H9 (cell line): ENCODE results near the gene C1QTNF6. TPM values are rescaled to one million over a fixed set of nuclear protein-coding genes. Genes with fewer than 3 reads are reported as not detected.

Experiments used
- DNase-seq: peaks from one replicate; pipeline ENCODE4 v3.0.0-alpha.2; 2017
- H2AFZ ChIP-seq: one replicate; pipeline ENCODE4 v1.6.1; 2013; ENCODE audit warnings: mild to moderate bottlenecking, low read length, control low read depth, moderate library complexity
- H2AK5ac ChIP-seq: 2 replicates; pipeline ENCODE4 v1.6.1; 2013; ENCODE audit warnings: low read length, control low read depth, mixed read lengths; ENCODE audit not compliant: insufficient read length
- H2BK120ac ChIP-seq: one replicate; pipeline ENCODE4 v1.6.1; 2013; ENCODE audit warnings: low read depth, mild to moderate bottlenecking, low read length, control low read depth, inconsistent platforms; ENCODE audit not compliant: poor library complexity, severe bottlenecking
- H2BK12ac ChIP-seq: 2 replicates; pipeline ENCODE4 v1.6.1; 2013; ENCODE audit warnings: low read length, control low read depth, mixed read lengths, low read depth; ENCODE audit not compliant: insufficient read length
- H2BK15ac ChIP-seq: 2 replicates; pipeline ENCODE4 v1.6.1; 2013; ENCODE audit warnings: low read depth, low read length, control low read depth
- H2BK20ac ChIP-seq: one replicate; pipeline ENCODE4 v1.6.1; 2013; ENCODE audit warnings: low read depth, mild to moderate bottlenecking, low read length, control low read depth, inconsistent platforms; ENCODE audit not compliant: poor library complexity, severe bottlenecking
- H2BK5ac ChIP-seq: 2 replicates; pipeline ENCODE4 v1.6.1; 2013; ENCODE audit warnings: low read length, control low read depth, mixed read lengths; ENCODE audit not compliant: insufficient read length
- H3K14ac ChIP-seq: 2 replicates; pipeline ENCODE4 v1.6.1; 2013; ENCODE audit warnings: low read length, control low read depth; ENCODE audit not compliant: insufficient read depth
- H3K18ac ChIP-seq: 2 replicates; pipeline ENCODE4 v1.6.1; 2013; ENCODE audit warnings: low read depth, mild to moderate bottlenecking, mixed read lengths, low read length, control low read depth; ENCODE audit not compliant: insufficient read length
- H3K23ac ChIP-seq: 2 replicates; pipeline ENCODE4 v1.6.1; 2013; ENCODE audit warnings: low read length, control low read depth, mixed read lengths, low read depth; ENCODE audit not compliant: insufficient read length
- H3K23me2 ChIP-seq: 2 replicates; pipeline ENCODE4 v1.6.1; 2013; ENCODE audit warnings: low read depth, mild to moderate bottlenecking, mixed read lengths, low read length, control low read depth; ENCODE audit not compliant: insufficient read length, poor library complexity, severe bottlenecking
- H3K27ac ChIP-seq: 2 replicates; pipeline ENCODE4 v1.5.1; 2013; ENCODE audit warnings: low read length, control low read depth, mixed read lengths, low read depth; ENCODE audit not compliant: insufficient read length
- H3K27me3 ChIP-seq: 2 replicates; pipeline ENCODE4 v1.6.1; 2013; ENCODE audit warnings: low read length, control low read depth, inconsistent platforms; ENCODE audit not compliant: insufficient read depth
- H3K4ac ChIP-seq: 2 replicates; pipeline ENCODE4 v1.6.1; 2013; ENCODE audit warnings: low read depth, mild to moderate bottlenecking, control low read depth, inconsistent platforms, low read length, moderate library complexity
- H3K4me1 ChIP-seq: 2 replicates; pipeline ENCODE4 v1.6.1; 2013; ENCODE audit warnings: low read length, control low read depth, inconsistent platforms; ENCODE audit not compliant: insufficient read depth
- H3K4me2 ChIP-seq: 2 replicates; pipeline ENCODE4 v1.6.1; 2013; ENCODE audit warnings: low read length, control low read depth, mixed read lengths; ENCODE audit not compliant: insufficient read length, insufficient read depth
- H3K56ac ChIP-seq: 2 replicates; pipeline ENCODE4 v1.6.1; 2013; ENCODE audit warnings: low read depth, mild to moderate bottlenecking, mixed read lengths, low read length, control low read depth; ENCODE audit not compliant: insufficient read length
- H3K79me1 ChIP-seq: 2 replicates; pipeline ENCODE4 v1.6.1; 2013; ENCODE audit warnings: low read depth, mild to moderate bottlenecking, moderate library complexity, low read length, control low read depth, inconsistent platforms; ENCODE audit not compliant: insufficient read depth, poor library complexity, severe bottlenecking
- H3K79me2 ChIP-seq: 2 replicates; pipeline ENCODE4 v1.6.1; 2013; ENCODE audit warnings: low read length, control low read depth, inconsistent platforms; ENCODE audit not compliant: insufficient read depth
- H3K9ac ChIP-seq: 2 replicates; pipeline ENCODE4 v1.6.1; 2013; ENCODE audit warnings: low read length, control low read depth, mixed read lengths; ENCODE audit not compliant: insufficient read length; ENCODE audit errors: extremely low read depth
- H3K9me3 ChIP-seq: one replicate; pipeline ENCODE4 v1.6.1; 2013; ENCODE audit warnings: low read depth, low read length, inconsistent platforms; ENCODE audit not compliant: control insufficient read depth
- H3T11ph ChIP-seq: one replicate; pipeline ENCODE4 v1.6.1; 2013; ENCODE audit warnings: mild to moderate bottlenecking, low read length, control low read depth, inconsistent platforms
- H4K20me1 ChIP-seq: one replicate; pipeline ENCODE4 v1.6.1; 2013; ENCODE audit not compliant: control insufficient read depth, insufficient read length, insufficient read depth
- H4K5ac ChIP-seq: 2 replicates; pipeline ENCODE4 v1.6.1; 2013; ENCODE audit warnings: low read depth, mild to moderate bottlenecking, mixed read lengths, low read length, control low read depth; ENCODE audit not compliant: insufficient read length
- H4K8ac ChIP-seq: replicated peaks from 2 replicates; pipeline ENCODE4 v1.6.1; 2013; ENCODE audit warnings: low read length, control low read depth, mixed read lengths, low read depth; ENCODE audit not compliant: insufficient read length
- H4K91ac ChIP-seq: 2 replicates; pipeline ENCODE4 v1.6.1; 2013; ENCODE audit warnings: low read depth, mild to moderate bottlenecking, moderate library complexity, mixed read lengths, low read length, control low read depth; ENCODE audit not compliant: insufficient read length
- H3K27ac Mint-ChIP-seq, 3 experiments: 2 replicates in 2 of 3; 3 replicates in 1 of 3; pipeline ENCODE4 v1.8.0; 2020 to 2021; ENCODE audit warnings: mixed read lengths in 3 of 3, mild to moderate bottlenecking in 1 of 3, moderate library complexity in 1 of 3
- H3K27me3 Mint-ChIP-seq: 2 replicates; pipeline ENCODE4 v1.8.0; 2021; ENCODE audit warnings: low read depth, mild to moderate bottlenecking, moderate library complexity, mixed read lengths
- H3K36me3 Mint-ChIP-seq, 3 experiments: 2 replicates in 2 of 3; 3 replicates in 1 of 3; pipeline ENCODE4 v1.8.0; 2020 to 2021; ENCODE audit warnings: low read depth in 3 of 3, mixed read lengths in 3 of 3; ENCODE audit not compliant: insufficient read depth in 1 of 3
- H3K4me1 Mint-ChIP-seq, 2 experiments: 2 replicates each; pipeline ENCODE4 v1.8.0; 2020; ENCODE audit warnings: mixed read lengths in 2 of 2
- H3K4me3 Mint-ChIP-seq, 2 experiments: 2 replicates in 1 of 2; 3 replicates in 1 of 2; pipeline ENCODE4 v1.8.0; 2020 to 2021; ENCODE audit warnings: mild to moderate bottlenecking in 2 of 2, mixed read lengths in 2 of 2, moderate library complexity in 1 of 2
- H3K9me3 Mint-ChIP-seq, 2 experiments: 2 replicates in 1 of 2; 3 replicates in 1 of 2; pipeline ENCODE4 v1.8.0; 2020; ENCODE audit warnings: mild to moderate bottlenecking in 2 of 2, mixed read lengths in 2 of 2, moderate library complexity in 1 of 2
- CTCF ChIP-seq: fragments of 200-600 bp; sonication (generic); conservative IDR thresholded peaks from 3 replicates; pipeline ENCODE4 v1.8.0; 2021; ENCODE audit warnings: antibody characterized with exemption, mild to moderate bottlenecking
- WGBS: extraction: QIAGEN DNeasy Blood & Tissue Kit; methylation state at CpG from one replicate; pipeline ENCODE4 v1.1.7; 2013; ENCODE audit warnings: missing lambda C conversion rate, low lambda C conversion rate, mixed read lengths; ENCODE audit not compliant: insufficient read length; ENCODE audit errors: extremely low coverage; 5-methylcytosine and 5-hydroxymethylcytosine counted together
- total RNA-seq: library from RNA; stranded (reverse); gene quantifications from 2 replicates; pipeline ENCODE4 v1.2.1, GENCODE V29; 2021

Gene C1QTNF6
- total RNA-seq, 1 experiment from 2014 or later: 5.0 TPM

- no peaks in the 10 kb centered on the region for H3K23me2 ChIP-seq
- no peaks in the 10 kb centered on the region for H3K79me2 ChIP-seq
- peak; percentile 96 for TF ChIP-seq CTCF
- no peak overlapping the region for H3K56ac ChIP-seq
- no peak overlapping the region for H3K9ac ChIP-seq
- Mint-ChIP-seq H3K27ac (no peak overlapping the region; a peak in 1 of 7 replicates), H3K9me3 (no peaks in the 10 kb centered on the region; a peak in 1 of 5 replicates), H3K4me1 (peaks cover 18 to 31% of the 10 kb centered on the region in 2 experiments), H3K27me3 (peaks cover 31% of the 10 kb centered on the region), H3K4me3 (0 out of 5 replicates have a peak overlapping the region, but pooled peaks of 1 of the 2 experiments have one; percentile 23), H3K36me3 (no peaks in the 10 kb centered on the region)
- H4K5ac ChIP-seq: no peak overlapping the region
- no peaks in the 10 kb centered on the region for H4K20me1 ChIP-seq
- WGBS: no CpG with 5 or more reads among the region's 13 CpGs
- H4K91ac ChIP-seq: no peak overlapping the region
- H3K9me3 ChIP-seq: no peaks in the 10 kb centered on the region
- no peak overlapping the region for H3K4me2 ChIP-seq
- no peak overlapping the region for H2AFZ ChIP-seq
- H2BK20ac ChIP-seq: no peak overlapping the region
- H3K4me1 ChIP-seq: no peaks in the 10 kb centered on the region
- H2AK5ac ChIP-seq: no peak overlapping the region
- H3K4ac ChIP-seq: no peak overlapping the region
- no peak overlapping the region for H3K23ac ChIP-seq
- H3T11ph ChIP-seq: no peak overlapping the region
- H2BK5ac ChIP-seq: no peak overlapping the region
- H2BK12ac ChIP-seq: no peak overlapping the region
- no peak overlapping the region for H2BK120ac ChIP-seq
- H4K8ac ChIP-seq: no peak overlapping the region
- no peaks in the 10 kb centered on the region for H3K79me1 ChIP-seq
- no peak overlapping the region for H3K14ac ChIP-seq
- DNase-seq: peak; percentile 86
- no peaks in the 10 kb centered on the region for H3K27me3 ChIP-seq
- H2BK15ac ChIP-seq: no peak overlapping the region
- no peak overlapping the region for H3K27ac ChIP-seq
- no peak overlapping the region for H3K18ac ChIP-seq
These were observed 21.4 kb downstream of the C1QTNF6 start for GRCh38 chr22:37166675-37167066.
